Inferior parietal cortex (tissue), 1 donor: ENCODE results near the gene WWOX.
"Not testable (repeated sequence)": the region's sequence is repeated elsewhere in the genome, so short reads cannot be mapped to it uniquely, and the experiment has no call there.

Source experiments
- DNase-seq: peaks from one replicate; pipeline ENCODE4 v3.0.0-alpha.2; 2016; ENCODE audit errors: extremely low spot score

Gene WWOX

DNA sequence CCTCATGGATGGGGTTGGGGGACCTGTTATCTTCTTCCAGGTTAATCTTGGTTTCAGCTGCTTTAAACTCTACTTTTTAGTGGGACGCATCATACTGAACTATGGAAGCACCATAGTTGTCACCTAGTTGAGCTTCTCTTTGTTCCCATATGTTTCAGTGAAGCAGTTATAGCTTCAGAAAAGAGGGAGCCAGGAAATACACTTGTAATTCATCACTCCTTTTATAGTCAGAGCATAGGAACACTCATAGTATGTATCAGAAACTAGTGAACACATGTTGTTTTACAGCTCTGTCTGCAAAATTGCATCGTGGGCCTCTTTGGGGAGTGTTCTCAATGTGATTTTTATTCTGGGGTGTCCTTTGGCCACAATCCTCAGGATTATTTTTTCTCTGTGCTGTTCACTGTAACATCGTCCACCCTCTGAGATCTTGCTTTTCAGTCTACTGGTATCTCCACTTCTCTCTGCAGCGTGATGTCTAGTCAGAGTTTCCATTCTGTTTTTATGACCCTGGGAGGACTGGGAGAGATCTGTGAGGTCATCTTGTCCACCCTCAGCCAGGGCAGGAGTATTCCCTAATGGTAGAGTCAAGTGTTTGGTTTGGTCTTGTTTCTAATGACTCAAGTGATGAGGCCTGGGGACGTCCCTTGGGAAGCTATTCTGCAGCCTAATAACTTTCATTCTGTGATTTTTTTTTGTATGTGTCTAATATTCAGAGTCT is 585.4 kb downstream of the WWOX start:
- no peak for DNase-seq

DNA sequence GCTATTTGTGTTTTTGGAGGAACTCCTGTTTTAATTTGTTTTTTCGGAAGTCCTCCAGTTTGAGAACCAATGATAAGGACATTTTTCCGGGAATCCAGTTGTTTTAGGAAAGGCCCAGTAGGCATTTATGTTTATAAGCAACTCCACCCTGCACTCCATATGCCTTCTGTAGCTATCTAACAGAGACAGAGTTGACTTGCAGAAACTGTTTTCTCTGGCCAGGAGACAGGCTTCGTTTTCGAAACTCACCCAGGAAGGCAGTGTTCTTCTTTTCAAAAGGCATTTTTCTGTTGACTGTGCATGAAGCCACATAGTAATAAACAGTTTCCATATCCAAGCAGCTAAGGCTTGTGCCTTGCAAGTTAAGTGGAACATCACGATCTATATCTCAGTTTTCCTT is 587.1 kb downstream of the WWOX start:
- DNase-seq = no peak

DNA sequence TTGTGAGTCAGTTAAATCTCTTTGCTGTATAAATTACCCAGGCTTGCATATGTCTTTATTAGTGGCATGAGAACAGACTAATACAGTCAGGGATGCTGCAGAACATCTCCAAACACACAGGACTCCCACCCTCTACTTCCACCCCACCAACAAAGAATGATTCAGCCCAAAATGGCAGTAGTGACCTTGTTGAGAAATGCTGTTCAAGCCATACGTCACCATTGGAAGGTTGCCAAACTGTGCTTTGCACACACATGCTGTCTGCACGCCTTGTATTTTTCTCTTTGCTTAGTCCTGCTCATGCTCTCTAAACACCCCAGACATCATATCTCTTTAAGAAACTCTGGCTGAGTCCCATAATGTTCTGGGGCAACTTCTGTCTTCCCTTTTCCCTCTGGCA is 589.6 kb downstream of the WWOX start:
- DNase-seq = no peak

DNA sequence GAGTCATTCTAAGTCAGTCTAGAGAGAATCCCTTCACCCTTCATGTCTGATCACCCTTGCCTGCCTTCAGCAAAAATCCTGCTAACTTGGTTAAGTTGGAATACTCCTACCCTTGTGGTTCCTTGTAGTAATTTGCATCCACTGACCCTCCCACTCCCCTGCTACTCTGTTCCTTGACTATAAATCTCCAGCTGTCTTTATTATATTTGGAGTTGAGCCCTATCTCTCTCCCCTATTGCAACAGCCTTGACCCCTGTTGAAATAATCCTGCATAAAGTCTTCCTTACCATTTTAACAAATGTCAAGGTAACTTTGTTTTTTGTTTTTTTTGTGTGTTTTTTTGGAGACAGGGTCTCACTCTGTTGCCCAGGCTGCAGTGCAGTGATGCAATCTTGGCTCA is 590.1 kb downstream of the WWOX start:
- no peak for DNase-seq

DNA sequence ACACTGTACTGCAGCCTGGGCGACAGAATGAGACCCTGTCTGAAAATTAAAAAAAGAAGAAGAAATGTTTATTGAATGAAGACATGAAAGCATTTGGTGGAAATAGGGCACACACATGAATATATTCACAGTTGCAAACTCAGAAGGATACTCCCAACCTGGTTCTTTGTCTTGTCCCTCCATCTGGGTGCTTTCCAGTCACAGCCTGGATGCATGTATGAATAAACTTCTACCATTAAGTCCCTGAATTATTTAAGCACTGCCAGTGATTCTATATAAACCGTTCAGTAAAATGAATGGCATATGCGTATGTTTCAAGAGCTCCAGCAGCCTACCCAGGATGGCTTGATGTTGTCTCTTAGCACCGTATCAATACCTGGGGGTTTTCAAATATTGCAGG is 591.1 kb downstream of the WWOX start:
- DNase-seq = no peak

DNA sequence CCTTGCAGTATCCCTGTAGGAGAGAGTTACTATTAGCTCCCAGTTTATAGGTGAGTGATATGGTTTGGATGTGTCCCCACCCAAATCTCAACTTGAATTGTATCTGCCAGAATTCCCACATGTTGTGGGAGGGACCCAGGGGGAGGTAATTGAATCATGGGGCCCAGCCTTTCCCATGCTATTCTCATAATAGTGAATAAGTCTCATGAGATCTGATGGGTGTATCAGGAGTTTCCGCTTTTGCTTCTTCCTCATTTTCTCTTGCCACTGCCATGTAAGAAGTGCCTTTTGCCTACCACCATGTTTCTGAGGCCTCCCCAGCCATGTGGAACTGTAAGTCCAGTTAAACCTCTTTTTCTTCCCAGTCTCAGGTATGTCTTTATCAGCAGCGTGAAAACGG is 592.3 kb downstream of the WWOX start:
- DNase-seq = not testable (repeated sequence)

DNA sequence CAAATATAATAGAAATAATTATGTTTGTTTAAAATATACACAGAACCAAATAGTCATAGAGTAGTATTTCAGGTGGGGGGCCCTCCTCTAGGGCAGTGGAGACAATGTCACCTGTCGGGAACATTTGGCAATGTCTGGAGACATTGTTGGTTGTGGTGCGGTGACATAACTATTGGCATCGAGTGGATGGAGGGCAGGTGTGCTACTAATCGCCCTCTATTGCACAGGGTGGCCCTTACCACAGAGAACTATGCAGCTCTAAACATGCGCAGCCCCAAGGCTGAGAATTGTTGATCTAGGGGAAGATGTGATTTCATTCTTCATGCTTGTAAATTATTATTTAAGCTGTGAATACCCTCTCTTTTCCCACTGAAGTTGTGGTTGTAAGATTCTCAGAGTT is 594.0 kb downstream of the WWOX start:
- DNase-seq = no peak

DNA sequence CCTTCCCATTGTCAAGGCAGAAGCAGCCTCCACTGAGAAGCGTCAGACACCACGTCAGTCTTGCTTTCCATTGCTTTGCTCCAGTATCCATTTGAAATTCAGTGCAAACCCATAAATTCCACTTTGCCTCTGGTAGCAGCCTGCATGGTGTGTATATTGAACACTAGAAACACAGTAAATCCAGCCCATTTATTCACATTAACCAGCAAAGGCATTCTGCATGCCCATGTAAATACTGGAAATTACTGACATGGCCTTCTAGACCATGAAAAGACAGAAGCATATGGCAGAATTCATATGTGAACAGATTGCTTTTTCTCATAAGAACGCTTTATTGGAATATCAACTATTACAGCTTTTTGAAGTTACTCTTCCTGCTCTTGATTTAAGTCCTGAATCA is 595.0 kb downstream of the WWOX start:
- DNase-seq = no peak

DNA sequence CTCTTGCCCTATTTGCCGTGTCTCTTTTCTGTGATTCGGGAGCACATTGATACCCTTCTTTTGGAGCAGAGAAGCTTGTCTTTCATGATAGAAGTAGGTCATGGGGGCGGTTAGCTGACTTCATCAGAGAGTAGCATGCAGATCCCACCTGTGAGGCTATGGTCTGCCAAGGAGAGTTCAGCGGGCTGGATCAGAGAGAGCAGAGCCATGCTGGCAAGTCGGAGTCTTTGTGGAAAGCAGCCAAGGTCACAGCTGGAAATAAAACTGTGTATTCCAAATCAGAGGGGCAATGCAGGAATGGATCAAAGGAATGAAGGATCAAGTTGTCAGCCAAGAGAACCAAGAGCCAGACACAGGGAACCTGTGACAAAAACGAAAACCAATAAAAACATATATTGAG is 595.9 kb downstream of the WWOX start:
- DNase-seq = no peak

DNA sequence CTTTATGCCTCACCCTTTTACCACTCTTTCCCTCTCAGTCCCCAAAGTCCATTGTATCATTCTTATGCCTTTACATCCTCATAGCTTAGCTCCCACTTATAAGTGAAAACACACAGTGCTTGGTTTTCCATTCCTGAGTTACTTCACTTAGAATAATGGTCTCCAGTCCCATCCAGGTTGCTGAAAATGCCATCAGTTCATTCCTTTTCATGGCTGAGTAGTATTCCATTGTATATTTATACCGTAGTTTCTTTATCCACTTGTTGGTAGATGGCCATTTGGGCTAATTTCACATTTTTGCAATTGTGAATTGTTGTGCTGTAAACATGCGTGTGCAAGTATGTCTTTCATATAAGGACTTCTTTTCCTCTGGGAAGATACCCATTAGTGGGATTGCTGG is 597.3 kb downstream of the WWOX start:
- DNase-seq = no peak

DNA sequence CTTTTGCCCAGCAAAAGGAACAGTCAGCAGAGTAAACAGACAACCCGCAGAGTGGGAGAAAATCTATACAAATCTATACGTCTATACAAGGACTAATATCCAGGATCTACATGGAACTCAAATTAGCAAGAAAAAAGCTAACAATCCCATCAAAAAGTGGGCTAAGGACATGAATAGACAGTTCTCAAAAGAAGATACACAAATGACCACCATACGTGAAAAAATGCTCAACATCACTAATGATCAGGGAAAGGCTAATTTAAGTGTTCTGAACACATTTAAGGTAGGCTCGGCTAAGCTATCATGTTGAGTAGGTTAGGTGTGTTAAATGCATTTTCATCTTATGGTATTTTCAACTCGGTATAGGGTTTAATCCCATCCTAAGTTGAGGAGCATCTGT is 598.0 kb downstream of the WWOX start:
- no peak for DNase-seq

DNA sequence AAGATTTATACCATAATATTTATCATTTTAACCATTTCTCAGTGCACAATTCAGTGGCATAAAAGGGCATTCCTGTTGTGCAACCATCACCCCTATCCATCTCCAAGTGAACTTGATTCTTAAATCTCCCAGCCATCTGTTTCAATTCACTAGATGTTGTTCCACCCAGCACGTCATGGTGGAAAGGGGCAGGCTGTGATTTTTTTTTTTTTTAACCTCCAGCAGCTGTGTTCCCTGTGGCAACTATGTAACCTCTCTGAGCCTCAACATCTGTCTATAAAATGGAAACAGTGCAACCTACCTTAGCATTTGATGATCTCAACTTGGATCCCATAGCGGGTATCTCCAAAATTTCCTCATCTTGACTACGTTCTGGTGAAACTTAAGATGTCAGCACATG is 604.5 kb downstream of the WWOX start:
- DNase-seq = no peak

DNA sequence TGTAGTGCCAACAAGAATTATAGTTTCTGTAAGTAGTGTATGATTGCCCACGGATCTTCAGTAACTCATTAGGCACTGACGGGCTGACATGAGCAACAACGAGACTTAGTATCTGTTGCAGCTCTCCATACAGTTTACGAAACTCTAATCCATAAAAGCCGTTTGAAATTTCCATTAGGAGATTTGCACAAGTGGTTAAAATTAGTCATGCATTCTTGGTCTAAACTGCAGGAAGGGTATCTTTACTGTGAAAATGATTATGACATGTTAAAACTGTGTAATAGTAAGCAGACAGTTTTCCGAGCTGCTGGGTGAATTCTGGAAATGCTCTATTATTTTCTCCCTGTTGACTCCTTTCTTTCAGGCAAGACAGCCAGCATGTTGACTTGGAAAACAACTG is 605.0 kb downstream of the WWOX start:
- DNase-seq = no peak

DNA sequence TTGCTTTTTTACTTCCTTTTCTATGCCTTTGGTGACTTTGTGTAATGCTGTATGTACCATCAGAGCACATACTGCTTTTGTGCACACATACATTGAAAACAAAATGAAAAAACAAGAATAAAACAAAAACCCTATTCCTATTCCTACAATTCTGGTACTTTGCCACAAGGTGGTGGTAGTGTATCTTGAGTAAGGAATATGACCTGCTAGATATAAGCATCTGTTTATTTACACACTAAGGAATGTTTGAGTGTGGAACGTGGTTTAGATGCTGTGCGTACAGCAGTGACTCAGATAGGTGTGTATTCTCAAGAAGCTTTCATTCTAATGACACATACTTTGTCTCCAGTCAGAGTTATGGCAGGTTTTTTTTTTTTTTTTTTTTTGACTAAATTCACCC is 606.2 kb downstream of the WWOX start:
- no peak for DNase-seq

DNA sequence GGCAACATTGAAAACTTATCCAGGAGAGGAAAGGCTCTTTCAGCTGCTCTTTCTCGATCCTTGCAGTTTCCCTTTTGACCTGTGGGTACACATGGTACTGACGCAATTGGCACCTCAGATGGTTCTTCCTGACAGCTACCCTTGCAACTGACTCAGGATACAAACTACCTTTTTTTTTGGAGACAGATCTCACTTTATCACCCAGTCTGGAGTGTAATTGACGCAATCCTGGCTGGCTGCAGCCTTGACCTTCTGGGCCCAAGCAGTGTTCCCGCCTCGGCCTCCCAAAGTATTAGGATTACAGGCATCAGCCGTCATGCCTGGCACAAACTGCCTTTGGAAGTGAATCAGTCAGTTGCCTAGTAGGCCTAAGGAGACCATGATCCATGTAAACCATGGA is 607.2 kb downstream of the WWOX start:
- DNase-seq = no peak

DNA sequence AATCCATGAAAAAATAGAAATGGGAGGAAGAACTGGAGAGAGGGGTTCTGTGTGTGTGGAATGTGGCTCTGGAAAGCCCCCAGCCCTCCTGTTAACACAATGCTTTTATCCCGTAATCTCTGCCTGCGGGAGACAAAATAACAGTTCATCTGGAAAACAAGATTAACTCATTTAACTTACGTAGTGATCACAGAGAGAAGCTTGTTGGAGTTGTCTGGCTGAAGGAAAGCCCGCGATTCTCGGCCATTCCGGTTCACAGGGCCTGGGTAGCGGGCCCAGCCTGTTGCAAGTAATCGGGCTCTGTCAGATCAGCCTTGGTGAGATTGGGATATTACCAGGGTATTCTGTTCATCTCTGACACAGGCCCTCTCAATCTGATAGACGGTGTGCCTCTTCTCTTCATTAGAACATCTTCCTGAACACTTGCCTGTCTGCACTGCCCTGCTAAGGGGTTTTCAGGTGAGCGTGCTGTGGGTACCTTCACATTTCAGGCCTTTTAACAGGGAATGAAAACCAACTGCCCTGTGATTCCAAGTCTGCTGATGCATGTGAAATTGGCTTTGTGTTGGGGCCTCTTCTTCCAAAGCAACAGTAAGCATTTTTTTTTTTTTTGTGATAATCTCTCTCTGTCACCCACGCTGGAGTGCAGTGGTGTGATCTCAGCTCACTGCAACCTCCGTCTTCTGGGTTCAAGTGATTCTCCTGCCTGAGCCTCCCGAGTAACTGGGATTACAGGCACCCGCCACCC is 609.9 kb downstream of the WWOX start:
- DNase-seq = no peak

DNA sequence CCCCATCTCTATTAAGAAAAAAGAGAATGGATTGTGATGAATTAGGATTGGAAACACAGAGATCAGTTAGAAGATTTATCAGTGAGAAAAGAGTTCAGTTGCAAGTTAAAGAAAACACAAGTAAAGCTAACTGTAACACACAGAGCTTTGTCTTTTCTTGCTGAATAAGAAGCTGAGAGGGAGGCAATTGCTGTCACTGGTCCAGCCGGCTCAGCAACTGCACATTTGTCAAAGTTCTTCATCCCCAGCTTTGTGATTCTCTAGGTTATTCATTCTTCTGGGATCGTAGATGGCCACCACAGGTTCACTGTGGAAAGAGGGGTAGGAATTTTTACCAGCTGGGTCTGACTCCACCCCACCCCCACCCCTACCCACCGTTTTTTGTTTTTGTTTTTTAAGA is 615.7 kb downstream of the WWOX start:
- DNase-seq = no peak

DNA sequence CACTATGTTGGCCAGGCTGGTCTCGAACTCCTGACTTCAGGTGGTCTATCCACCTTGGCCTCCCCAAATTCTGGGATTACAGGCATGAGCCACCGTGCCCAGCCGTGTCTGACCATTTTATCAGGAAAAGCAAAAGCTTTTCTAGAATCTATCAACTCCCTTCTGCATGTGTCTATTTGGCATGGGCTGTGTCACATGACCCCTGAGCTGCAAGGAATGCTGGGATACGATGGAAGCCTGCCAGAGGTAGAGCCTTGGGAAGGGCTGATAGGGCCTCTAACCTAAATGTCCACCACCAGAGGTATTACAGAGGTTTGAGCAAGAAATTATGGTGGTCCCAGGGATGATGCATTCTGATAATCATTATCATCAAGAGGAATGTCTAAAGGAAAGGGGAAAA is 616.2 kb downstream of the WWOX start:
- no peak for DNase-seq

DNA sequence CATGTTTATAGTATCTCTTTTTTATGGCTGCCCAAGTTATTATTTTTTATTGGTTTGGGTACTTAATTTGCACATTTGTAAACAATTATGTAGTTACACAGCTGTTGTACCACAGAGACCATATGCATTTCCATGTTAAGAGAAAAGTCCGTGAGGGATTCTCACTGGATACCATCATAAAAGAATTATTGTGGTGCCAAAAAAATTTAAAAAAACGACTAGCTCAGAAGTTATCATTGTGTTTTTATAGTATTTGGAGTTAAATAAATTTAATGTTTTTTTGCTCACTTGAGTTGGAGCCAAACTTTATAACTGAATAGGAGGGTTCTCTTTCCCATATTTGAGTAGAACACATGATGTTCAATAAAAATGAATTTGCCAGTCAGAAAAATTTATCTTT is 618.7 kb downstream of the WWOX start:
- DNase-seq = no peak

DNA sequence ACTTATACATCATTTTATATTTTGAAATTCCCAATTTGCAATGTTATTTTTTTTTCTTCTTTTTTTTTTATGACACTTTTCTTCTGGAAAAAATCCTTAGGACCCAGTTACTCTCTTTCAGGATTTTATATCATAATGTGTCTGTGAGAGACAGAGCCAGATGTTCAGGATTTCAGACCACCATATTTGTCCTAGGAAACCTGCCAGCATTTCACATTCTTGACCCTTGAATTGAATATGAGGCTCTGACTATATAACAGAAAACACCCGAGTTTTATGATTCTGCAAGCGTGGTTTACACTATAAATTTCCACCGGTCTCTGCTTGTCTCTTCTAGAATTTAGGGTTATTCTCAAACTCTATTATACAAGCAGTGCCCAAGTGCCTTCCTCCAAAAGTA is 621.0 kb downstream of the WWOX start:
- DNase-seq = no peak

DNA sequence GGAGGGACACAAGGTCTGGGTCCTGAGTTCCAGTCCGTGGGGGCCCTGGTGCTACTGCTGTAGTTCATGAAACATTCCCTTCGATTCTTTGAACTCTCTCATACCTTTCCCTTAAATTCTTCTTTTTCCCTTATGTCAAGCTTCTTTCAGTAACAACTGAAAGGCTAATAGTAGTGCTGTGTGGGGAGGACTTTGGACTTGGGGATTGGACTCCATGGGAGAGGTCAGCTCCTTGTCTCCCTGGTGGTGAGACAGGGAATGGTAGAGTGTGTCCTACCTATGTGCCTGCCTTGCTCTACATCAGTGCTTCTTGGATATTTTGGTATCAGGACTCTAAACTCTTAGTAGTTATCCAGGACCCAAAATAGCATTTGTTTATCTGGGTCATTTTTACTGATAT is 628.1 kb downstream of the WWOX start:
- DNase-seq = no peak

DNA sequence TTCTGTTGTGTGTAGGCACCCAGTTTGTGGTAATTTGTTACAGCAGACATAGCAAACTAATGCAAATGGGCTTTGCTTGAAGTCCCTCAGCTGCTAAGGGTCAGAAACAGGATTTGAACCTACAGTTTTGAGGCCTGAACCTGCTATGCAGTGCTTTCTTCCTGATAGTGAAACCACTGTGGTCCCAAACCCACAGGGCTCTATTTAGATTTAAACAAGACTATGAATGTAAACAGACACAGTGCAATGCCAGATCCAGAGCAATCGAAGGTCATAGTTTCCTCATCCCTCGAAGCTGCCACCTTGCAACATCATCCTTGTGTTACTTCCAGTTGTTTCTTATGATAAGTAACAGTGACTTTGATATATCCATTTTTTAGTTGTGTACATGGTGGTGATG is 630.2 kb downstream of the WWOX start:
- no peak for DNase-seq

DNA sequence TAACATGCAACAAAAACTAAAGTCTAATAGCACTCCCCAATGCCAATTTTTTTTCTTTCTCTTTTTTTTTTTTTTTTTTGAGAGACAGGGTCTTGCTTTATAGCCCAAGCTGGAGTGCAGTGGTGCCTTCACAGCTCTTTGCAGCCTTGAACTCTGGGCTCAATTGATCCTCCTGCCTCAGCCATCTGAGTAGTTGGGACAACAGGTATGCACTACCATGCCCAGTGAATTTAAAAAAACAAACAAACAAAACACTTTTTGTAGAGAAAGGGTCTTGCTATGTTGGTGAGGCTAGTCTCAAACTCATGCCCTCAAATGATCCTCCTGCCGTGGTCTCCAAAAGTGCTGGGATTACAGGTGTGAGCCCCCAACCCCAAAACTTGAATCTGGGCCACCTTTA is 632.3 kb downstream of the WWOX start:
- DNase-seq = no peak

DNA sequence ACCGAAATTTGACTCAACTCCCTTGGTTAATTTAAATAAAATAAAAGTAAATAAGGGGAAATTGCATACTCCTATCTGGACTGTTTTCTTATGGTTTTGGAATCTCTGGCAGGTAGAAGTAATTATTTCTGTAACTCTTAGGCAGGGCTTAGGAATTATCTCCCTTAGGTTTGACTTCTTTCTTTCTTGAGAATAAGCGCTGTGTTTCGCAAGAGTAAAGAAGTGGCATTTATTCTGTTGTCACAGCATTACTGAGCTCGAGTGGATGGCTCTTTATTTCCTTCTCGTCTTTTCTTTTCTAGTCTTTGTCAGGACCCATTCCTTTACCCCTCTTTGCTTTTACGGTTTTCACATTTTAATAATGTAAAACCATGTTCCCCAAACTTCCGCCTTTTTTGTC is 633.2 kb downstream of the WWOX start:
- no peak for DNase-seq
